Measurements from ENCODE around the gene HOXD10. TPM values are rescaled to one million over a fixed set of nuclear protein-coding genes. Genes with fewer than 3 reads are reported as not detected.

The HOXD10 gene
- total and polyA plus RNA-seq, 4 donors: not detected

DNA sequence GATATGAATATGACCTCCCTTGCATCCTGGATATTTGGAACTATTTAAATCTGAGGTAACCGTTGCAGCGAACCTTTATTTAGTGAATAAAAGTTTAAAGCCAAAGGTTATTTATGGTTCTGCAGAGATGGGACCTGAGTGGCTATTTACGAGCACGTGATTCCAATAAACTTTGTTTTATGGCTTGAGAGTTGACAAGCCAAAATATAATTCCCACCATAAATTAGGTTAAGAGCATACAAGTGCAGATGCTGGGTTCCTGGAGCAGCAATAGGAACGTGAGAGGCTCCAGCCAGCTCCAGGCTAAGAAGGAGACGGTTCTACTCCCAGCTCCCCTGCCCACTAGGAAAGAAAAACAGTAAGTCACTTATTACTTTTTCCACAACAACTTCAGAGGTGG is 29.5 kb downstream of the HOXD10 start:
- DNase-seq (ENCODE audit: low spot score): no peak
- Histone ChIP-seq H3K36me3 (ENCODE audit: control insufficient read depth in 4 of 4, insufficient read depth in 3 of 4, low read depth in 1 of 4, low read length in 3 of 4) (no peaks in the 10 kb centered on the region), H3K27ac (ENCODE audit: low read depth in 1 of 2, low read length in 2 of 2) (no peak overlapping the region), H3K9me3 (ENCODE audit: control insufficient read depth in 4 of 4, low read length in 3 of 4) (no peaks in the 10 kb centered on the region), H3K27me3 (ENCODE audit: control insufficient read depth in 4 of 4, insufficient read depth in 4 of 4, low read length in 3 of 4) (peaks cover 0 to 29% (median 18%) of the 10 kb centered on the region in 4 donors), H3K9ac (ENCODE audit: low read depth in 1 of 2, low read length in 2 of 2) (no peak overlapping the region), H3K4me3 (ENCODE audit: low read depth in 1 of 3, low read length in 3 of 3) (no peak overlapping the region), H3K4me1 (ENCODE audit: control insufficient read depth in 4 of 4, insufficient read depth in 4 of 4, low read length in 3 of 4) (peaks cover 0 to 8% (median 0%) of the 10 kb centered on the region in 4 donors)
- no peak for TF ChIP-seq RAD21 (IDR thresholded peaks at IDR 0.05)
- TF ChIP-seq, protein P1, sequence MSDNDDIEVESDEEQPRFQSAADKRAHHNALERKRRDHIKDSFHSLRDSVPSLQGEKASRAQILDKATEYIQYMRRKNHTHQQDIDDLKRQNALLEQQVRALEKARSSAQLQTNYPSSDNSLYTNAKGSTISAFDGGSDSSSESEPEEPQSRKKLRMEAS (IDR thresholded peaks at IDR 0.05): no peak
- TF ChIP-seq SP1 (IDR thresholded peaks at IDR 0.05): no peak
- no peak for TF ChIP-seq EGR1 (IDR thresholded peaks at IDR 0.05; ENCODE audit: low read depth in 2 of 2)
- TF ChIP-seq GABPA (IDR thresholded peaks at IDR 0.05 in 1 of 2, conservative IDR thresholded peaks at IDR 0.05 in 1 of 2): no peak
- no peak for TF ChIP-seq FOXA1 (IDR thresholded peaks at IDR 0.05)
- TF ChIP-seq, protein P2, sequence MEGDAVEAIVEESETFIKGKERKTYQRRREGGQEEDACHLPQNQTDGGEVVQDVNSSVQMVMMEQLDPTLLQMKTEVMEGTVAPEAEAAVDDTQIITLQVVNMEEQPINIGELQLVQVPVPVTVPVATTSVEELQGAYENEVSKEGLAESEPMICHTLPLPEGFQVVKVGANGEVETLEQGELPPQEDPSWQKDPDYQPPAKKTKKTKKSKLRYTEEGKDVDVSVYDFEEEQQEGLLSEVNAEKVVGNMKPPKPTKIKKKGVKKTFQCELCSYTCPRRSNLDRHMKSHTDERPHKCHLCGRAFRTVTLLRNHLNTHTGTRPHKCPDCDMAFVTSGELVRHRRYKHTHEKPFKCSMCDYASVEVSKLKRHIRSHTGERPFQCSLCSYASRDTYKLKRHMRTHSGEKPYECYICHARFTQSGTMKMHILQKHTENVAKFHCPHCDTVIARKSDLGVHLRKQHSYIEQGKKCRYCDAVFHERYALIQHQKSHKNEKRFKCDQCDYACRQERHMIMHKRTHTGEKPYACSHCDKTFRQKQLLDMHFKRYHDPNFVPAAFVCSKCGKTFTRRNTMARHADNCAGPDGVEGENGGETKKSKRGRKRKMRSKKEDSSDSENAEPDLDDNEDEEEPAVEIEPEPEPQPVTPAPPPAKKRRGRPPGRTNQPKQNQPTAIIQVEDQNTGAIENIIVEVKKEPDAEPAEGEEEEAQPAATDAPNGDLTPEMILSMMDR (IDR thresholded peaks at IDR 0.05; ENCODE audit: low read depth, low read length, missing input control): no peak
- no peak for TF ChIP-seq HNF4A (conservative IDR thresholded peaks at IDR 0.05)
- TF ChIP-seq YY1 (IDR thresholded peaks at IDR 0.05): no peak
- TF ChIP-seq, protein P3, sequence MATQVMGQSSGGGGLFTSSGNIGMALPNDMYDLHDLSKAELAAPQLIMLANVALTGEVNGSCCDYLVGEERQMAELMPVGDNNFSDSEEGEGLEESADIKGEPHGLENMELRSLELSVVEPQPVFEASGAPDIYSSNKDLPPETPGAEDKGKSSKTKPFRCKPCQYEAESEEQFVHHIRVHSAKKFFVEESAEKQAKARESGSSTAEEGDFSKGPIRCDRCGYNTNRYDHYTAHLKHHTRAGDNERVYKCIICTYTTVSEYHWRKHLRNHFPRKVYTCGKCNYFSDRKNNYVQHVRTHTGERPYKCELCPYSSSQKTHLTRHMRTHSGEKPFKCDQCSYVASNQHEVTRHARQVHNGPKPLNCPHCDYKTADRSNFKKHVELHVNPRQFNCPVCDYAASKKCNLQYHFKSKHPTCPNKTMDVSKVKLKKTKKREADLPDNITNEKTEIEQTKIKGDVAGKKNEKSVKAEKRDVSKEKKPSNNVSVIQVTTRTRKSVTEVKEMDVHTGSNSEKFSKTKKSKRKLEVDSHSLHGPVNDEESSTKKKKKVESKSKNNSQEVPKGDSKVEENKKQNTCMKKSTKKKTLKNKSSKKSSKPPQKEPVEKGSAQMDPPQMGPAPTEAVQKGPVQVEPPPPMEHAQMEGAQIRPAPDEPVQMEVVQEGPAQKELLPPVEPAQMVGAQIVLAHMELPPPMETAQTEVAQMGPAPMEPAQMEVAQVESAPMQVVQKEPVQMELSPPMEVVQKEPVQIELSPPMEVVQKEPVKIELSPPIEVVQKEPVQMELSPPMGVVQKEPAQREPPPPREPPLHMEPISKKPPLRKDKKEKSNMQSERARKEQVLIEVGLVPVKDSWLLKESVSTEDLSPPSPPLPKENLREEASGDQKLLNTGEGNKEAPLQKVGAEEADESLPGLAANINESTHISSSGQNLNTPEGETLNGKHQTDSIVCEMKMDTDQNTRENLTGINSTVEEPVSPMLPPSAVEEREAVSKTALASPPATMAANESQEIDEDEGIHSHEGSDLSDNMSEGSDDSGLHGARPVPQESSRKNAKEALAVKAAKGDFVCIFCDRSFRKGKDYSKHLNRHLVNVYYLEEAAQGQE (IDR thresholded peaks at IDR 0.05): no peak
- no peak for TF ChIP-seq TAF1 (conservative IDR thresholded peaks at IDR 0.05)
- TF ChIP-seq, protein P4, sequence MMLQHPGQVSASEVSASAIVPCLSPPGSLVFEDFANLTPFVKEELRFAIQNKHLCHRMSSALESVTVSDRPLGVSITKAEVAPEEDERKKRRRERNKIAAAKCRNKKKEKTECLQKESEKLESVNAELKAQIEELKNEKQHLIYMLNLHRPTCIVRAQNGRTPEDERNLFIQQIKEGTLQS (IDR thresholded peaks at IDR 0.05): no peak
- WGBS: 21% methylated on average over 6 of the region's 6 CpGs

DNA sequence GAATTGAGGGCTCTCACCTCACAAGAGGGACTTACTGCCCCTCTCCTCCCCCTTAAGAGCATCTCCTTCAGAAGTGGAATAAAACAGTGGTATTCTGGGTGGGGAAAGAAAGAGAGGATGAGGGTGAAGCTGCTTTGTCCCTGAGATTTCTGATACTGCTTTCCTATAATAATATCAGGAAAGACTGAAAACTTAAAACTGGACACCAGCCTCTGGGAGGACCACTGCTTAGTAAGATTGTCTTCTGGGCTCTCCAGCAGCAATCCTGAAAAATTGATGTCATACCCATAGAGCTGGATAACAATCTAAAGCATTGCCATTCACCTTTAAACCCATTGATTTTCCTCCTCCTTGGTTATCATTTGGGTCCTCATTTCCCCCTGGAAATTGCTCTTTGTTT is 30.1 kb downstream of the HOXD10 start:
- no peaks in the 10 kb centered on the region for H3K36me3 ChIP-seq (ENCODE audit: control insufficient read depth in 4 of 4, insufficient read depth in 3 of 4, low read depth in 1 of 4, low read length in 3 of 4)
- no peak overlapping the region for H3K27ac ChIP-seq (ENCODE audit: low read depth in 1 of 2, low read length in 2 of 2)
- H3K27me3 ChIP-seq (ENCODE audit: control insufficient read depth in 4 of 4, insufficient read depth in 4 of 4, low read length in 3 of 4): peaks cover 1 to 29% (median 18%) of the 10 kb centered on the region in 4 donors
- H3K4me1 ChIP-seq (ENCODE audit: control insufficient read depth in 4 of 4, insufficient read depth in 4 of 4, low read length in 3 of 4): peaks cover 0 to 8% (median under 1%) of the 10 kb centered on the region in 4 donors
- TF ChIP-seq, protein P1 (IDR thresholded peaks at IDR 0.05): no peak
- TF ChIP-seq EGR1 (IDR thresholded peaks at IDR 0.05; ENCODE audit: low read depth in 2 of 2) (no peak), FOXA1 (IDR thresholded peaks at IDR 0.05) (no peak), HNF4A (conservative IDR thresholded peaks at IDR 0.05) (no peak), RAD21 (IDR thresholded peaks at IDR 0.05) (no peak), GABPA (IDR thresholded peaks at IDR 0.05 in 1 of 2, conservative IDR thresholded peaks at IDR 0.05 in 1 of 2) (no peak), RXRA (IDR thresholded peaks at IDR 0.05) (no peak), YY1 (IDR thresholded peaks at IDR 0.05) (no peak), JUND (IDR thresholded peaks at IDR 0.05) (no peak), NR2F2 (IDR thresholded peaks at IDR 0.05) (no peak)
- TF ChIP-seq, protein P2 (IDR thresholded peaks at IDR 0.05; ENCODE audit: low read depth, low read length, missing input control): no peak
- TF ChIP-seq, protein P4 (IDR thresholded peaks at IDR 0.05): no peak
- TF ChIP-seq, protein P3 (IDR thresholded peaks at IDR 0.05): no peak
- no peak overlapping the region for H3K9ac ChIP-seq (ENCODE audit: low read depth in 1 of 2, low read length in 2 of 2)
- H3K9me3 ChIP-seq (ENCODE audit: control insufficient read depth in 4 of 4, low read length in 3 of 4): no peaks in the 10 kb centered on the region
- no peak overlapping the region for H3K4me3 ChIP-seq (ENCODE audit: low read depth in 1 of 3, low read length in 3 of 3)
- no peak for DNase-seq (ENCODE audit: low spot score)
